ENCODE results near the gene LRRC57. TPM values are rescaled to one million over a fixed set of nuclear protein-coding genes. Genes with fewer than 3 reads are reported as not detected.

Gene LRRC57
- total and polyA plus RNA-seq, 2 of the 13 experiments (the other 11 are each of a cell fraction or from before 2014, with no cell fraction given), result 5.8 to 14.8 TPM

- TF ChIP-seq, protein P1, sequence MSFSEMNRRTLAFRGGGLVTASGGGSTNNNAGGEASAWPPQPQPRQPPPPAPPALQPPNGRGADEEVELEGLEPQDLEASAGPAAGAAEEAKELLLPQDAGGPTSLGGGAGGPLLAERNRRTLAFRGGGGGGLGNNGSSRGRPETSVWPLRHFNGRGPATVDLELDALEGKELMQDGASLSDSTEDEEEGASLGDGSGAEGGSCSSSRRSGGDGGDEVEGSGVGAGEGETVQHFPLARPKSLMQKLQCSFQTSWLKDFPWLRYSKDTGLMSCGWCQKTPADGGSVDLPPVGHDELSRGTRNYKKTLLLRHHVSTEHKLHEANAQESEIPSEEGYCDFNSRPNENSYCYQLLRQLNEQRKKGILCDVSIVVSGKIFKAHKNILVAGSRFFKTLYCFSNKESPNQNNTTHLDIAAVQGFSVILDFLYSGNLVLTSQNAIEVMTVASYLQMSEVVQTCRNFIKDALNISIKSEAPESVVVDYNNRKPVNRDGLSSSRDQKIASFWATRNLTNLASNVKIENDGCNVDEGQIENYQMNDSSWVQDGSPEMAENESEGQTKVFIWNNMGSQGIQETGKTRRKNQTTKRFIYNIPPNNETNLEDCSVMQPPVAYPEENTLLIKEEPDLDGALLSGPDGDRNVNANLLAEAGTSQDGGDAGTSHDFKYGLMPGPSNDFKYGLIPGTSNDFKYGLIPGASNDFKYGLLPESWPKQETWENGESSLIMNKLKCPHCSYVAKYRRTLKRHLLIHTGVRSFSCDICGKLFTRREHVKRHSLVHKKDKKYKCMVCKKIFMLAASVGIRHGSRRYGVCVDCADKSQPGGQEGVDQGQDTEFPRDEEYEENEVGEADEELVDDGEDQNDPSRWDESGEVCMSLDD (CRISPR knock-in tag; IDR thresholded peaks at IDR 0.05; ENCODE audit: borderline replicate concordance), result 0 out of 2 replicates have a peak, but pooled peaks have one; percentile 35
- TF ChIP-seq RFX1 (IDR thresholded peaks at IDR 0.05) (no peak), RBFOX2 (IDR thresholded peaks at IDR 0.05; ENCODE audit: low read depth, low read length) (peak; percentile 76), ATRX (CRISPR knock-in tag; IDR thresholded peaks at IDR 0.05; ENCODE audit: borderline replicate concordance) (no peak), PCBP1 (IDR thresholded peaks at IDR 0.05; ENCODE audit: borderline replicate concordance, low read depth, low read length) (0 out of 2 replicates have a peak, but pooled peaks have one; percentile 89), MEIS1 (CRISPR knock-in tag; IDR thresholded peaks at IDR 0.05; ENCODE audit: borderline replicate concordance) (peak; percentile 34; the same call in 1 of the 2 replicates), PAWR (CRISPR knock-in tag; IDR thresholded peaks at IDR 0.05; ENCODE audit: borderline replicate concordance) (peak; percentile 74; the same call in 1 of the 2 replicates), BRD4 (CRISPR knock-in tag; IDR thresholded peaks at IDR 0.05) (0 out of 2 replicates have a peak, but pooled peaks have one; percentile 9), SP2 (CRISPR knock-in tag; IDR thresholded peaks at IDR 0.05) (peak; percentile 81), ZNF225 (CRISPR knock-in tag; IDR thresholded peaks at IDR 0.05) (peak; percentile 87), FOXJ3 (CRISPR knock-in tag; IDR thresholded peaks at IDR 0.05; ENCODE audit: borderline replicate concordance) (no peak), ERF (CRISPR knock-in tag; IDR thresholded peaks at IDR 0.05) (peak; percentile 64; the same call in 1 of the 2 replicates), ZNF672 (CRISPR knock-in tag; IDR thresholded peaks at IDR 0.05) (no peak), SKIL (CRISPR knock-in tag; IDR thresholded peaks at IDR 0.05; ENCODE audit: borderline replicate concordance) (no peak), BCL6 (CRISPR knock-in tag; IDR thresholded peaks at IDR 0.05) (no peak; the same call in none of the 2 replicates)
- TF ChIP-seq, protein P2, sequence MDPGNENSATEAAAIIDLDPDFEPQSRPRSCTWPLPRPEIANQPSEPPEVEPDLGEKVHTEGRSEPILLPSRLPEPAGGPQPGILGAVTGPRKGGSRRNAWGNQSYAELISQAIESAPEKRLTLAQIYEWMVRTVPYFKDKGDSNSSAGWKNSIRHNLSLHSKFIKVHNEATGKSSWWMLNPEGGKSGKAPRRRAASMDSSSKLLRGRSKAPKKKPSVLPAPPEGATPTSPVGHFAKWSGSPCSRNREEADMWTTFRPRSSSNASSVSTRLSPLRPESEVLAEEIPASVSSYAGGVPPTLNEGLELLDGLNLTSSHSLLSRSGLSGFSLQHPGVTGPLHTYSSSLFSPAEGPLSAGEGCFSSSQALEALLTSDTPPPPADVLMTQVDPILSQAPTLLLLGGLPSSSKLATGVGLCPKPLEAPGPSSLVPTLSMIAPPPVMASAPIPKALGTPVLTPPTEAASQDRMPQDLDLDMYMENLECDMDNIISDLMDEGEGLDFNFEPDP (CRISPR knock-in tag; conservative IDR thresholded peaks at IDR 0.05), result no peak
- TF ChIP-seq, protein P3, sequence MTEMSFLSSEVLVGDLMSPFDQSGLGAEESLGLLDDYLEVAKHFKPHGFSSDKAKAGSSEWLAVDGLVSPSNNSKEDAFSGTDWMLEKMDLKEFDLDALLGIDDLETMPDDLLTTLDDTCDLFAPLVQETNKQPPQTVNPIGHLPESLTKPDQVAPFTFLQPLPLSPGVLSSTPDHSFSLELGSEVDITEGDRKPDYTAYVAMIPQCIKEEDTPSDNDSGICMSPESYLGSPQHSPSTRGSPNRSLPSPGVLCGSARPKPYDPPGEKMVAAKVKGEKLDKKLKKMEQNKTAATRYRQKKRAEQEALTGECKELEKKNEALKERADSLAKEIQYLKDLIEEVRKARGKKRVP (CRISPR knock-in tag; IDR thresholded peaks at IDR 0.05), result no peak
- TF ChIP-seq, protein P4, sequence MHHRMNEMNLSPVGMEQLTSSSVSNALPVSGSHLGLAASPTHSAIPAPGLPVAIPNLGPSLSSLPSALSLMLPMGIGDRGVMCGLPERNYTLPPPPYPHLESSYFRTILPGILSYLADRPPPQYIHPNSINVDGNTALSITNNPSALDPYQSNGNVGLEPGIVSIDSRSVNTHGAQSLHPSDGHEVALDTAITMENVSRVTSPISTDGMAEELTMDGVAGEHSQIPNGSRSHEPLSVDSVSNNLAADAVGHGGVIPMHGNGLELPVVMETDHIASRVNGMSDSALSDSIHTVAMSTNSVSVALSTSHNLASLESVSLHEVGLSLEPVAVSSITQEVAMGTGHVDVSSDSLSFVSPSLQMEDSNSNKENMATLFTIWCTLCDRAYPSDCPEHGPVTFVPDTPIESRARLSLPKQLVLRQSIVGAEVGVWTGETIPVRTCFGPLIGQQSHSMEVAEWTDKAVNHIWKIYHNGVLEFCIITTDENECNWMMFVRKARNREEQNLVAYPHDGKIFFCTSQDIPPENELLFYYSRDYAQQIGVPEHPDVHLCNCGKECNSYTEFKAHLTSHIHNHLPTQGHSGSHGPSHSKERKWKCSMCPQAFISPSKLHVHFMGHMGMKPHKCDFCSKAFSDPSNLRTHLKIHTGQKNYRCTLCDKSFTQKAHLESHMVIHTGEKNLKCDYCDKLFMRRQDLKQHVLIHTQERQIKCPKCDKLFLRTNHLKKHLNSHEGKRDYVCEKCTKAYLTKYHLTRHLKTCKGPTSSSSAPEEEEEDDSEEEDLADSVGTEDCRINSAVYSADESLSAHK (CRISPR knock-in tag; IDR thresholded peaks at IDR 0.05; ENCODE audit: borderline replicate concordance), result no peak
These were observed 26.8 kb upstream of the LRRC57 start, which contains the start of gene STARD9 (continued) for GRCh38 chr15:42575188-42576039.

Data from HepG2 (cell line).